Measurements from ENCODE around the gene LRRC14B.
"Not testable (repeated sequence)": the region's sequence is repeated elsewhere in the genome, so short reads cannot be mapped to it uniquely, and the experiment has no call there.

LRRC14B gene

GRCh38 chr5:215256-215655, 24.0 kb downstream of the LRRC14B start:
- DNase-seq, result not testable (repeated sequence)

GRCh38 chr5:216076-216475, 24.8 kb downstream of the LRRC14B start:
- DNase-seq, result not testable (repeated sequence)

- DNase-seq, result peak; percentile 43
Observed at GRCh38 chr5:217494-218456, 26.5 kb downstream of the LRRC14B start, which contains the start of the genes CCDC127 and SDHA. Gene CCDC127 (minus strand): TSS chr5:218153. CDS start chr5:216849, 1,304 bp downstream. Gene SDHA (plus strand): TSS chr5:218320. CDS start chr5:218356, 36 bp downstream.

- DNase-seq, result no peak
Observed at GRCh38 chr5:218457-219291, 27.4 kb downstream of the LRRC14B start.

GRCh38 chr5:219460-219863, 28.2 kb downstream of the LRRC14B start:
- DNase-seq, result no peak

GRCh38 chr5:219991-220390, 28.7 kb downstream of the LRRC14B start:
- no peak for DNase-seq

GRCh38 chr5:222951-223715, 31.8 kb downstream of the LRRC14B start:
- not testable (repeated sequence) for DNase-seq

- DNase-seq, result no peak
Observed at GRCh38 chr5:223791-224190, 32.5 kb downstream of the LRRC14B start.

- DNase-seq, result no peak
Observed at GRCh38 chr5:225334-225733, 34.0 kb downstream of the LRRC14B start.

- not testable (repeated sequence) for DNase-seq
Observed at GRCh38 chr5:227375-227774, 36.1 kb downstream of the LRRC14B start.

GRCh38 chr5:228886-229285, 37.6 kb downstream of the LRRC14B start:
- no peak for DNase-seq

GRCh38 chr5:230711-231110, 39.4 kb downstream of the LRRC14B start:
- no peak for DNase-seq

GRCh38 chr5:231661-232060, 40.4 kb downstream of the LRRC14B start:
- DNase-seq, result no peak

GRCh38 chr5:233426-233825, 42.1 kb downstream of the LRRC14B start:
- DNase-seq, result not testable (repeated sequence)

- DNase-seq, result no peak
Observed at GRCh38 chr5:234450-234849, 43.2 kb downstream of the LRRC14B start.

- not testable (repeated sequence) for DNase-seq
Observed at GRCh38 chr5:235527-235926, 44.2 kb downstream of the LRRC14B start.

- DNase-seq, result not testable (repeated sequence)
Observed at GRCh38 chr5:237931-238330, 46.6 kb downstream of the LRRC14B start.

GRCh38 chr5:240550-240949, 49.3 kb downstream of the LRRC14B start:
- not testable (repeated sequence) for DNase-seq

- not testable (repeated sequence) for DNase-seq
Observed at GRCh38 chr5:241045-241669, 49.9 kb downstream of the LRRC14B start.

- not testable (repeated sequence) for DNase-seq
Observed at GRCh38 chr5:243683-244367, 52.5 kb downstream of the LRRC14B start.

- DNase-seq, result not testable (repeated sequence)
Observed at GRCh38 chr5:245717-246116, 54.4 kb downstream of the LRRC14B start.
